ENCODE data around the gene ARHGEF11. TPM values are rescaled to one million over a fixed set of nuclear protein-coding genes. Genes with fewer than 3 reads are reported as not detected.

The ARHGEF11 gene
- total and polyA plus RNA-seq, 2 of the 4 experiments (the other 2 are of a cell fraction), result 16.8 to 17.2 TPM

DNA sequence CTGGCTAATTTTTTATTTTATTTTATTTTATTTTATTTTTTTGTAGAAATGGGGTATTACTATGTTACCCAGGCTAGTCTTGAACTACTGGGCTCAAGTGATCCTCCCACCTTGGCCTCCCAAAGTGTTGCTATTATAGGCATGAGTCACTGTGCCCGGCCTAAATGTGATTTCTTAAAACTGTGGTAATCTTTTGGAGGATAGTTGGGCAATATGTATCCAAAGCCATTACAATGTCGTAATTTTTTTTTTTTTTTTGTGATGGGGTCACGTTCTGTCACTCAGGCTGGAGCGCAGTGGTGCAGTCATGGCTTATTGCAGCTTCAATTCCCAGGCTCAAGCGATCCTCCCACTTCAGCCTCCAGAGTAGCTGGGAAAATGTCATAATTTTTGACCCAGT is 39.9 kb upstream of the ARHGEF11 start:
- Histone ChIP-seq H3K23ac (ENCODE audit: low read depth, low read length) (no peak overlapping the region), H3K9ac (ENCODE audit: low read depth, low read length) (no peak overlapping the region), H3K79me1 (ENCODE audit: low read depth in 1 of 2, low read length in 2 of 2) (no peaks in the 10 kb centered on the region), H4K8ac (ENCODE audit: low read depth in 2 of 2, low read length in 2 of 2) (no peak overlapping the region), H2AK5ac (ENCODE audit: low read depth, low read length) (no peak overlapping the region), H3K9me1 (ENCODE audit: insufficient read depth, low read length) (no peaks in the 10 kb centered on the region), H4K91ac (ENCODE audit: insufficient read depth, low read depth, low read length) (no peak overlapping the region), H3K27ac (ENCODE audit: insufficient read depth, low read length) (no peak overlapping the region), H2AK9ac (replicated peaks; ENCODE audit: low read depth, low read length, poor library complexity) (no peak overlapping the region), H3K56ac (ENCODE audit: extremely low read depth, insufficient read depth, low read length) (no peak overlapping the region), H2BK20ac (ENCODE audit: low read depth, low read length) (no peak overlapping the region), H3K9me3 (ENCODE audit: control insufficient read depth, insufficient read depth, low read length) (no peaks in the 10 kb centered on the region), H2BK15ac (ENCODE audit: low read depth, low read length) (no peak overlapping the region), H2AFZ (replicated peaks; ENCODE audit: low read length, poor library complexity) (no peak overlapping the region), H4K5ac (ENCODE audit: low read depth, low read length) (no peak overlapping the region), H2BK120ac (ENCODE audit: low read depth, low read length) (no peak overlapping the region), H3K27me3 (ENCODE audit: control insufficient read depth, insufficient read depth, low read length) (peaks cover 11% of the 10 kb centered on the region), H3K14ac (replicated peaks; ENCODE audit: low read depth, low read length) (no peak overlapping the region), H3K4me2 (ENCODE audit: low read depth, low read length) (no peak overlapping the region), H2BK5ac (ENCODE audit: low read depth, low read length, poor library complexity, severe bottlenecking) (no peak overlapping the region), H3K18ac (ENCODE audit: low read depth, low read length) (no peak overlapping the region), H3K4me1 (ENCODE audit: control insufficient read depth, insufficient read depth, low read length) (no peaks in the 10 kb centered on the region; the same call in 1 of the 2 replicates), H3K4me3 (ENCODE audit: insufficient read depth, low read depth, low read length) (no peak overlapping the region), H4K20me1 (ENCODE audit: insufficient read depth, low read length) (no peaks in the 10 kb centered on the region), H3K36me3 (ENCODE audit: control insufficient read depth, insufficient read depth, low read length) (no peaks in the 10 kb centered on the region), H3K4ac (ENCODE audit: low read depth, low read length) (no peak overlapping the region)
- DNase-seq, result no peak
- BruUV-seq (replicated peaks), result no TSS peak
- in situ Hi-C loops (cut with MboI; ENCODE audit: low sequenced_read_pairs), result no loop called here
- WGBS, 2 experiments (ENCODE audit: extremely low coverage in 2 of 2, insufficient read length in 1 of 2), result no CpG with 5 or more reads among the region's 5 CpGs
- dilution Hi-C loops (cut with HindIII; ENCODE audit: low sequenced_read_pairs, unreplicated experiment), result no loop called here
- POLR2A ChIA-PET (ENCODE audit: unreplicated experiment), result no interaction called here
- CTCF ChIA-PET, result interaction anchor here (0.6 to 2.2 kb wide), 3 partner anchors 11 to 120 kb away, joined by 4 to 7 read pairs (median 7); no protein-coding TSS in a partner anchor
- intact Hi-C loops (cut with micrococcal nuclease), result no loop called here
- no peak for ATAC-seq (ENCODE audit: low read depth)
- TF ChIP-seq CEBPB (IDR thresholded peaks at IDR 0.05; ENCODE audit: low read depth, low read length) (peak; percentile 59; the same call in 1 of the 2 replicates), MAZ (IDR thresholded peaks at IDR 0.05; ENCODE audit: borderline replicate concordance, low read depth, low read length) (no peak)

Measured in IMR-90 (cell line).